GM21367 (cell line): ENCODE results near the gene TECPR2.
"Not testable (repeated sequence)": the region's sequence is repeated elsewhere in the genome, so short reads cannot be mapped to it uniquely, and the experiment has no call there.

Experiments used
- ATAC-seq: cut with Tn5 transposase; IDR thresholded peaks from one replicate; pipeline ENCODE4 v1.9.1; 2021; ENCODE audit not compliant: unreplicated experiment

The TECPR2 gene

DNA sequence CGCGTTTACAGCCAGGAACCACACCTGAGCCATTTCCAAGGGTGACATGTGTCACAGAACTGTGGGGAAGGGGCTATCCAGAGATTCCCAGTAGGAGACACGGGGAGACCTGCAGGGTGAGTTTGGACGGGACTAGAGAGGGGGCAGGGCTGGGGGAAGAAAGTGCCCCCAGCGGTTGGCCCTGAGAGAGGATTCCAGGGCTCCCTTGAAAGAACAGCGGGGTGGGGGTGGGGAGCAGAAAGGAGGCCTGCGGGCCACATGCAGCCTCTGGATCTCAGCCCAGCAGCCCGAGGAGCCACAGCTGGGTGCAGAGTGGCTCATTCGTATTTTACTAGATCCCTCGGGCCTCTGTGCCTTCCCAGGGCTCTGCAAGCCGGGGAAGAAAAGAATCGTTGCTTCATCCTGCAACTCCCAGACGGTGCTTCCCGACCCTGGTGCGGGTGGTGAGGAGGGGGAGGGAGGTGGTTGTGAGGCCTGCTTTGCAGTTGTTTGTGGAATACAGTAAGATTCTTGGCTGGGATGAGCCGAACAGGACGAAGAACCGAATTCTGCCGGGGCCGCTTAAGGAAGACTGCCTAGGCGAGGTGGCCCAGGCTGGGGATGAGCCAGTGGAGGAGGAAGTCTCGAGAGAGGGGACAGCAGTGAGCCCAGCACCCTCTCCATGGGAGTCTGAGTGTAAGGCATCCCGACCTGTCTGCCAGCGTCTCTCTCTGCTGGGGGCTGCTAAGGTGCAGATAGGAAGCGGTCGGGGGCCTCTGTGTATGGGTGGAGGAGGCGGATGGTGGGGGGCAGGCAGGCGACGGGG lies 182.9 kb downstream of the TECPR2 start:
- no peak for ATAC-seq

DNA sequence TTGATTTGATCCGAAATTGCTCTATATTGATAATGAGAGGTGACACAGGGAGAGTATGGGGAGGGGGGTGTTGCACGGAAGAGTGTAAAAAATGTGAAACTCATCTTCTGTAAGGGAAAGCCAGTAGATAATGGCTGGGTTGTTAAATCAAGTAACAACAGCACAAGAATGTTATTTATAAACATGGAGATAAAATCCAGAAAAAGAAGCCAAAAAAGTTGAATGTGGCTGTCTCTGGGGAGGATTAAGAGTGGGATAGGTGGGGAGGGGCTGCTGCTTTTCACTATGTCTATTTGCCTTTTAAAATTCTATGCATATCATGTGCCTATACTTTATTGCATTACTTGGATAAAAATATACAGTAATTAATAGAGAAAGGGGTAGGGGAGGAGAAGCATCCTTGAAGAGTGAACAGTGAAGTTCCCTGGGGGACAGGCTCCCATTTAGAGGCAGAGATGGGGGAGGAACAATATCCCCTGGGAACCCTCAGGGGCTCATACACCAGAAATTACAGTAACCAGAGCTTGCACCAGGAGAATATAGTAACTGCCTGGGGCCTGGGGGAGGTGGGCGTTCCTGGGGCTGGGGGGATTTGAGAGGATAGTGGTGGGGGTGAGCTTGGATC lies 186.0 kb downstream of the TECPR2 start:
- no peak for ATAC-seq

DNA sequence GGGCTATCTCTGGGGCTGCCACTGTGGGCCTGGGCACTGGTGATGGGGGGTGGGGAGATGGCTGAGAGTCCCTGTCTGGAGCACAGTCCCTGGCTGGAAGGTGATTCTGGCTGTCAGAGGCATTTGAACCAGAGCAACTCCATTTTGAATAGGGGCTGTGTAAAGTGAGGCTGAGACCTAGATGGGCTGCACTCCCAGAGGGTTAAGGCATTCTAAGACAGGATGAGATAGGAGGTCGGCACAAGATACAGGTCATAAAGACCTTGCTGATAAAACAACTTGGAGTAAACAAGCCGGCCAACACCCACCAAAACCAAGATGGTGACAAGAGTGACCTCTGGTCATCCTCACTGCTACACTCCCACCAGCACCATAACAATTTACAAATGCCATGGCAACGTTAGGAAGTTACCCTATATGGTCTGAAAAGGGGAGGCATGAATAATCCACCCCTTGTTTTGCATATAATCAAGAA lies 188.2 kb downstream of the TECPR2 start:
- ATAC-seq, result not testable (repeated sequence)
